C4-2B (cell line): ENCODE results near the gene CREB3.

Experiments used
- ZFX ChIP-seq: fragments of 450-650 bp; IDR thresholded peaks from 2 replicates; pipeline ENCODE4 v1.6.1; 2017
- TF ChIP-seq, protein P1 (sequence below): fragments of 450-650 bp; conservative IDR thresholded peaks from 2 replicates; pipeline ENCODE4 v1.5.1; 2017; ENCODE audit warnings: mild to moderate bottlenecking

DNA sequence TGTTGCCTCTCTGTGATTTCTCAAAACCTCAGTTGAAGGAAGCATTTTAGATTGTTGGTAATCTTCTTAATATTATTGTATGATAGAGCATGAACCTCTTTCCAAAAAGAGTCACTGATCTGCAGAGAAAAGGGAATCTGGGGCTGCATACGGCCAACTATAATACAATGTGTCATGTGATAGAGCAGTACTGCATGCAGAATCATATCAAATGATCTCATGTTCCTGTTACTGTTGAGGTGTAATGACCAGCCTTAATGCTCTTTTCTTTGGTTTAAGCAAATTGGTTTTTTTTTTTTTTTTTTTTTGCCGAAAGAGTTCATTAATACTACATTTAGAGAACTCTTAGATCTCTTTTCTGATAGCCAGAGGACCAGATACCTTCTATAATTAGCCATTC is 34.5 kb downstream of the CREB3 start:
- TF ChIP-seq, protein P1, sequence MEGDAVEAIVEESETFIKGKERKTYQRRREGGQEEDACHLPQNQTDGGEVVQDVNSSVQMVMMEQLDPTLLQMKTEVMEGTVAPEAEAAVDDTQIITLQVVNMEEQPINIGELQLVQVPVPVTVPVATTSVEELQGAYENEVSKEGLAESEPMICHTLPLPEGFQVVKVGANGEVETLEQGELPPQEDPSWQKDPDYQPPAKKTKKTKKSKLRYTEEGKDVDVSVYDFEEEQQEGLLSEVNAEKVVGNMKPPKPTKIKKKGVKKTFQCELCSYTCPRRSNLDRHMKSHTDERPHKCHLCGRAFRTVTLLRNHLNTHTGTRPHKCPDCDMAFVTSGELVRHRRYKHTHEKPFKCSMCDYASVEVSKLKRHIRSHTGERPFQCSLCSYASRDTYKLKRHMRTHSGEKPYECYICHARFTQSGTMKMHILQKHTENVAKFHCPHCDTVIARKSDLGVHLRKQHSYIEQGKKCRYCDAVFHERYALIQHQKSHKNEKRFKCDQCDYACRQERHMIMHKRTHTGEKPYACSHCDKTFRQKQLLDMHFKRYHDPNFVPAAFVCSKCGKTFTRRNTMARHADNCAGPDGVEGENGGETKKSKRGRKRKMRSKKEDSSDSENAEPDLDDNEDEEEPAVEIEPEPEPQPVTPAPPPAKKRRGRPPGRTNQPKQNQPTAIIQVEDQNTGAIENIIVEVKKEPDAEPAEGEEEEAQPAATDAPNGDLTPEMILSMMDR: no peak
- TF ChIP-seq ZFX: no peak
